ENCODE measurements around the gene PRDM15.

PRDM15 gene

DNA sequence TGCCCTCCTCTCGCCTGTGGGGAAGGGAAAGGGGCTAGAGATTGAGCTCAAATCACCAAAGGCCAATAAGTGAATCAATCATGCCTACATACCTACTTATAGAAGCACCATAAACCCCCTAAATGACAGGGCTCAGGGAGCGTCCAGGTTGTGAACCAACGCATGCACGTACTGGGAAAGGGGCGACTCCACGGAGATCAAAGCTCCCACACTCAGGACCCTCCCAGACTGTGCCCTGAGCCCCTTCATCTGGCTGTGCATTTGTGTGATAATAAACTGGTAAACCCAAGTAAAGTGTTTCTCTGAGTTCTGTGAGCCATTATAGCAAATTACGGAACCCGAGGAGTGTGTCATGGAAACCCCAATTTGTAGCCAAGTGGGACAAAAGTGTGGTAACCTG, 23.8 kb upstream of the PRDM15 start:
- Histone ChIP-seq H3K9ac (ENCODE audit: low read length) (no peak overlapping the region), H3K4me1 (ENCODE audit: control insufficient read depth, low read depth, low read length) (peaks cover 6% of the 10 kb centered on the region), H3K27ac (ENCODE audit: low read length) (no peak overlapping the region), H3K4me3 (ENCODE audit: low read length) (no peak overlapping the region), H3K36me3 (ENCODE audit: control insufficient read depth, low read depth, low read length) (no peaks in the 10 kb centered on the region), H3K27me3 (ENCODE audit: control insufficient read depth, insufficient read depth, low read length) (no peaks in the 10 kb centered on the region), H3K9me3 (ENCODE audit: control insufficient read depth, low read depth, low read length) (no peaks in the 10 kb centered on the region)

DNA sequence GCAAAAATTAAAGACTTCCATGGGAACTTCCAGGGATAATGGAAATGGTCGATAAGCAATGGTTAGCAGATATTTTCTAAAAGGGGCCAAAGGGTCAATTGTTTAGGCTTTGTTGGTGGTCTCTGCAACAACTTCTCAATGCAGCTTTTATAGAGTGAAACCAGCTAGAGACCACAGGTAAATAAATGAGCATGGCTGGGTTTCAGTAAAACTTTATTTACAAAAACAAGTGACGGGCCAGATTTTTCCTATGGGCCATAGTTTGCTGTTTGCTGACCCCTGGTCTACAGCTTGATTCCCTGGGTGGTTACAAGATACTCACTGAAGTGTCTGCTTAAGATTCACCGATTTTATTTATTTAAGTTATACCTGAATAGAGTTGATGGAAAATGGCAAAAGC, 22.6 kb upstream of the PRDM15 start:
- Histone ChIP-seq H3K27ac (ENCODE audit: low read length) (no peak overlapping the region), H3K36me3 (ENCODE audit: control insufficient read depth, low read depth, low read length) (no peaks in the 10 kb centered on the region), H3K9ac (ENCODE audit: low read length) (no peak overlapping the region), H3K4me1 (ENCODE audit: control insufficient read depth, low read depth, low read length) (peaks cover 16% of the 10 kb centered on the region), H3K27me3 (ENCODE audit: control insufficient read depth, insufficient read depth, low read length) (no peaks in the 10 kb centered on the region), H3K9me3 (ENCODE audit: control insufficient read depth, low read depth, low read length) (no peaks in the 10 kb centered on the region), H3K4me3 (ENCODE audit: low read length) (no peak overlapping the region)

DNA sequence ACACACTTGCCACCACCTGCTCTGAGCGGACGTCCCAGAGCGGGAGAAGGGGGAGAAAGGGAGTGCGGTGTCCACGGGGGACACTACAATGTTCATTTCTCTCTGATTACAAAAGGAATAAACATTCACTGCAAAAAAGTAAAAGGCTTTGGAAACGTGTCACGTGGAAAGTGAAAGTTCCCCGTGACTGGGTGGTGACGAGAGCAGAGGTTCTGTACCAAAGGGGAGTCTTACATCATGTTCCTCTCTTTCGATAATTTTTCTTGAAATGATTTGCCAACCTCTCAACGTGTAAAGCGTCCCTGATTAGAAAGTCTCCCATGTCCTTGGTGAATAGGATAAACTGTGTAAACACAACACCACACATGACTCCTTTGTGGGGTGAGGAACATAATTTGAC, 22.0 kb upstream of the PRDM15 start:
- H3K4me1 ChIP-seq (ENCODE audit: control insufficient read depth, low read depth, low read length) = peaks cover 23% of the 10 kb centered on the region
- H3K36me3 ChIP-seq (ENCODE audit: control insufficient read depth, low read depth, low read length) = no peaks in the 10 kb centered on the region
- H3K9me3 ChIP-seq (ENCODE audit: control insufficient read depth, low read depth, low read length) = no peaks in the 10 kb centered on the region
- no peaks in the 10 kb centered on the region for H3K27me3 ChIP-seq (ENCODE audit: control insufficient read depth, insufficient read depth, low read length)
- H3K27ac ChIP-seq (ENCODE audit: low read length) = no peak overlapping the region
- no peak overlapping the region for H3K4me3 ChIP-seq (ENCODE audit: low read length)
- H3K9ac ChIP-seq (ENCODE audit: low read length) = no peak overlapping the region

DNA sequence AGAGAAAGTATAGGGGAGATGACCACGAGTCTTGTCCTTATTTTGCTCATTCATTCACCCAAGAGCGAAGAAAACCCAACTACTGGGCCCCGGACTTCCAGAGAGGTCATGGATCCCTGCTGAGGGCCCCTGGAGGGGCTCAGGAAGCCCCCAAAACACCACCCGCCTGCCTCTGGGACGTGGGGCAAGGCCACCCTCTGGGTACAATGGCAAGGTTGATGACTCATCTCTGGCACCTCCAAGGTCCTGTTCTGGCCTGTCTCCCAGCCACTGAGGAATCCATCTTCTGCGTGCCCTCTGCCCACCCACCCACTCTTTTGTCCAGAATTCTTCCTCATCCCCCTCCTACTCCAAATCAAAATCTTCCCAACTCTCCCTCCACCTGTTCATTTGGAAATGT, 21.3 kb upstream of the PRDM15 start:
- Histone ChIP-seq H3K27me3 (ENCODE audit: control insufficient read depth, insufficient read depth, low read length) (no peaks in the 10 kb centered on the region), H3K4me1 (ENCODE audit: control insufficient read depth, low read depth, low read length) (peaks cover 26% of the 10 kb centered on the region), H3K27ac (ENCODE audit: low read length) (no peak overlapping the region), H3K36me3 (ENCODE audit: control insufficient read depth, low read depth, low read length) (no peaks in the 10 kb centered on the region), H3K9me3 (ENCODE audit: control insufficient read depth, low read depth, low read length) (no peaks in the 10 kb centered on the region), H3K4me3 (ENCODE audit: low read length) (no peak overlapping the region), H3K9ac (ENCODE audit: low read length) (no peak overlapping the region)

DNA sequence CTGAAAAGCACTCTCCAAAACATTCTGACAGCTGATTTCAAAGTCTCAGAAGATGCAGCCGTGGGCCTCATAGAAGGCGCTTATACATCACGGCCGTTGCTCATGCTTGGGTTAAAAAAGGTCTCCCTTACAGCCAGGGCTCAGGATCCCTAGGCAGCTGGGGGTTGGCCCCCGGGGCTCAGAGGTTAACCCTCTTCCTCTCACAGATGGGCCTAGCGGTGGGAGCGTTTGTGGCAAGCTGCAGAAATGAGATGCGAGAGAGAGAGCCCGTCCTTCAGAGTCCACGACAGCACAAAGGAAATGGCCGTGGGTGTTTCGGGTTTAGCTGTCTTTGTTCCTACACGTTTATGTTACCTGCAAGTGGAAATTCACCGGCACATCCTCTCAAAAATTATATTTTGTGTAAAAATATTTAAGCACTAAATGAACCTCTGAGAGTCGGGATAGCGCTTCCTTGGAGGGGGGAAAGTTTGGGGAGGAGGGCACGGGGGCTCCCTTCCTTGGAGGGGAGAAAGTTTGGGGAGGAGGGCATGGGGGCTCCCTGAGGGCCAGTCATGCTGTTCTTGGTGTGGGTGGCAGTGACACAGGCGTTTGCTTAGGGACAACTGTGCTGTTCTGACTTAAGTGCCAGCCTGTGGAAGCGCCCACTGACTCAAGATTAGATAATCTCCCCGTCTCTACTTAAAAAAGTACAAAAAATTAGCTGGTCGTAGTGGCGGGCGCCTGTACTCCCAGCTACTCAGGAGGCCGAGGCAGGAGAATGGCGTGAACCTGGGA, 20.5 kb upstream of the PRDM15 start:
- Histone ChIP-seq H3K4me3 (ENCODE audit: low read length) (no peak overlapping the region), H3K36me3 (ENCODE audit: control insufficient read depth, low read depth, low read length) (no peaks in the 10 kb centered on the region), H3K27ac (ENCODE audit: low read length) (no peak overlapping the region), H3K4me1 (ENCODE audit: control insufficient read depth, low read depth, low read length) (peaks cover 26% of the 10 kb centered on the region), H3K27me3 (ENCODE audit: control insufficient read depth, insufficient read depth, low read length) (no peaks in the 10 kb centered on the region), H3K9me3 (ENCODE audit: control insufficient read depth, low read depth, low read length) (no peaks in the 10 kb centered on the region), H3K9ac (ENCODE audit: low read length) (no peak overlapping the region)

DNA sequence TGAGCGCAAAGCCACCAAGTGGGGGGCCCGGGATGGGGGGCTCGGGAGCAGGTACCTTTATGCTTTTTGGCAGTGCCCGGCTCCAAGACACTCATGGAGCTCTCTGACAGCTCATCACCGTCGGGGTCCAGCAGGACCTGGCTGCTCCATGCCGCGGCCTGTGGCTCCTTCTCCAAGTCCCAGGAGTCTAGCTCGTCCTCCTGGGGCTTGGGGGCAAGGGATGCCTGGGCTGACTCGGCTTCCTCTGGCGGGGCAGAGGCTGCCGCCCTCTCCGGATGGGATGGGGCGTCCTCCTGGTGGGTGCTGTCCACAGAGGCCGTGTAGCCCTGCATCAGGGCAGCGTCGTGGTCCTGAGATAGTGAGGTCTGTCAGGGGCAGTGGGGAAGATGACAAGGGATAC, 19.9 kb upstream of the PRDM15 start:
- Histone ChIP-seq H3K9ac (ENCODE audit: low read length) (no peak overlapping the region), H3K27me3 (ENCODE audit: control insufficient read depth, insufficient read depth, low read length) (no peaks in the 10 kb centered on the region), H3K4me3 (ENCODE audit: low read length) (no peak overlapping the region), H3K4me1 (ENCODE audit: control insufficient read depth, low read depth, low read length) (peaks cover 26% of the 10 kb centered on the region), H3K27ac (ENCODE audit: low read length) (no peak overlapping the region), H3K9me3 (ENCODE audit: control insufficient read depth, low read depth, low read length) (no peaks in the 10 kb centered on the region), H3K36me3 (ENCODE audit: control insufficient read depth, low read depth, low read length) (no peaks in the 10 kb centered on the region)

DNA sequence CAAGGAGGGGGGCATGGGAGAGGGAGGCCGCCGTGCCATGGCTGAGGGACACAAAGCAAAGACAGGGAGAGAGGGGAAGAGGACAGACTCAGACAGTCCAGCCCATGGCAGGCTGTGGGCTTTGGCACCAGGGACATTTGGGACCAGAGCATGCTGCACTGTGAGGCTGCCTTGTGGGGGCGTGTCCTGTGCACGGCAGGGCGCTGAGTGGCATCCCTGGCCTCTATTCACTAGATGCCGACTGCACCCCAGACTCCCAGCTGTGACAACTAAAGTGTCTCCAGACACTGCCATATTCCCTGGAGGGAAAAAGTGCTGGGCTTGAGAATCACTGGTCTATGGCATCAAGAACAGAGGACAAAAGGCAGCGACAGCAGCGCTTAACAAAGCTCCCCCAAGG, 18.6 kb upstream of the PRDM15 start:
- H3K4me1 ChIP-seq (ENCODE audit: control insufficient read depth, low read depth, low read length) = peaks cover 26% of the 10 kb centered on the region
- H3K27me3 ChIP-seq (ENCODE audit: control insufficient read depth, insufficient read depth, low read length) = no peaks in the 10 kb centered on the region
- H3K27ac ChIP-seq (ENCODE audit: low read length) = no peak overlapping the region
- no peak overlapping the region for H3K4me3 ChIP-seq (ENCODE audit: low read length)
- H3K9me3 ChIP-seq (ENCODE audit: control insufficient read depth, low read depth, low read length) = no peaks in the 10 kb centered on the region
- no peaks in the 10 kb centered on the region for H3K36me3 ChIP-seq (ENCODE audit: control insufficient read depth, low read depth, low read length)
- H3K9ac ChIP-seq (ENCODE audit: low read length) = no peak overlapping the region

DNA sequence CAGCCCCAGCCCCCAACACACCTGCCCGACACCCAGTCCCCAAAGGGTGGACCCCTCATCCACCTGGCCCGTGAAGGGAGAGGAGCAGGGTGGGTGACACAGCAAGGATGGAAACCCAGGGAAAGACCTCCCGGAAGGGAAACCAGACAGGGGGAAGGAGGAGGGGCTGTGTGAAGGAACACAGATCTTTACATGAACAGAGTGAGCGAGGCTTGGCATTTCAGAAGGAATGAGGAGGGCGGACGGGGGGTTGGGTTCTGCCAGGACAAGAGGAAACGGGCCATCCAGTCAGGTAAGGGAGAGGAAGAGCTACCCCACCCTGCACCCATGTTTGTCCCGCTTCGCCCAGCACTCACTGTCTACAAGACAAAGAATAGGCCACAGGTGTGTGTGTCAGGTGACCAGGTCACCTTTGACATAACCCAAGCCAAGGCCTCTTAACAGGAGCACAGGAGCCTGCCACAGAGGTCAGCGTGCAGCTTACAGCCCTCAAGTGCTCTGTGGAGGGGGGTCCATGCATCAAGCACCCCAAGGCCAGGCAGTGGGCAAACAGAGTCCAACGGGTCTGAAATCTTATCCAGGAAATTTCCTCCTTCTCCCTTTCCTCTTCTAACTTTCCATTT, 18.0 kb upstream of the PRDM15 start:
- H3K9ac ChIP-seq (ENCODE audit: low read length) = no peak overlapping the region
- H3K27ac ChIP-seq (ENCODE audit: low read length) = no peak overlapping the region
- H3K9me3 ChIP-seq (ENCODE audit: control insufficient read depth, low read depth, low read length) = no peaks in the 10 kb centered on the region
- no peaks in the 10 kb centered on the region for H3K27me3 ChIP-seq (ENCODE audit: control insufficient read depth, insufficient read depth, low read length)
- no peak overlapping the region for H3K4me3 ChIP-seq (ENCODE audit: low read length)
- peaks cover 26% of the 10 kb centered on the region for H3K4me1 ChIP-seq (ENCODE audit: control insufficient read depth, low read depth, low read length)
- H3K36me3 ChIP-seq (ENCODE audit: control insufficient read depth, low read depth, low read length) = no peaks in the 10 kb centered on the region

DNA sequence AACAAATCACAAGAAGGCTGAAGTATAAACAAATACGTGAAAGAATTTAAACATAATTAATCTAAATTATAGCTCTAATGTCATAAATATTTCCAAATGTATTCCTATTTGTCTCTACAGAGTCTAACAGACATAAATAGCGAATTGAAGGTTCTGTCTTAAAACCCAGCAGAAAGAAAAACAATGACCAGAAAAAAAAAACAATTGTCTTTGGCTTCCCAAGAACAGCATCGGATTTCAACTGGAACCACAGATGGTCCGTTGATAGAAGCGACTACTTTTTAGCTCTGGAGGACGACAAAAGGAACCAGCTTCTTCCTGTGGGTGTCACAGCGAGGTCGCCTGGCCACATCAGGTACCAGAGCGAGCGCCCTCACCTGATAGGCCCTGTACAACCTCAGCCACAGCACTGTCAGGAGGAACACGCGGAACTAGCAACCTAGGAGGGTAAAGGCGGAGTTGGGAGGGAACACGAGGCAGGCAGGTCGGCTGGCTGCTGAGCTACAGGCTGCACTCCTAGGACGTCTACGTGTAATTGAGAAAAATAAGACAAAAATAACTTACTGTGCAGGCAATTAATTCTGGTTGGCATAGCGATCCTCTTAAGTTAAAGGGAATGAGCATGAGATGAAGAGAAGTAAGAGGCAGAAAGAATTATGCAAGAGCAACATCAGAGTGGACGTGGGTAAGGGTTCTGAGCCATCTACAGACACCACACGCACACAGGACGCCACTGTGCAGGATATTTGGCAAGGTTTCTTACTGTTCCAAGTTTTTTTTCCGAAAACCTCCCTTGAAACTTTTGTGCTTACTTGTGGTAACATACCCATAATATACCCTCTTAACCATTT, 16.7 kb upstream of the PRDM15 start:
- Histone ChIP-seq H3K4me1 (ENCODE audit: control insufficient read depth, low read depth, low read length) (peaks cover 26% of the 10 kb centered on the region), H3K4me3 (ENCODE audit: low read length) (no peak overlapping the region), H3K27me3 (ENCODE audit: control insufficient read depth, insufficient read depth, low read length) (no peaks in the 10 kb centered on the region), H3K9ac (ENCODE audit: low read length) (no peak overlapping the region), H3K9me3 (ENCODE audit: control insufficient read depth, low read depth, low read length) (no peaks in the 10 kb centered on the region), H3K36me3 (ENCODE audit: control insufficient read depth, low read depth, low read length) (no peaks in the 10 kb centered on the region), H3K27ac (ENCODE audit: low read length) (no peak overlapping the region)

DNA sequence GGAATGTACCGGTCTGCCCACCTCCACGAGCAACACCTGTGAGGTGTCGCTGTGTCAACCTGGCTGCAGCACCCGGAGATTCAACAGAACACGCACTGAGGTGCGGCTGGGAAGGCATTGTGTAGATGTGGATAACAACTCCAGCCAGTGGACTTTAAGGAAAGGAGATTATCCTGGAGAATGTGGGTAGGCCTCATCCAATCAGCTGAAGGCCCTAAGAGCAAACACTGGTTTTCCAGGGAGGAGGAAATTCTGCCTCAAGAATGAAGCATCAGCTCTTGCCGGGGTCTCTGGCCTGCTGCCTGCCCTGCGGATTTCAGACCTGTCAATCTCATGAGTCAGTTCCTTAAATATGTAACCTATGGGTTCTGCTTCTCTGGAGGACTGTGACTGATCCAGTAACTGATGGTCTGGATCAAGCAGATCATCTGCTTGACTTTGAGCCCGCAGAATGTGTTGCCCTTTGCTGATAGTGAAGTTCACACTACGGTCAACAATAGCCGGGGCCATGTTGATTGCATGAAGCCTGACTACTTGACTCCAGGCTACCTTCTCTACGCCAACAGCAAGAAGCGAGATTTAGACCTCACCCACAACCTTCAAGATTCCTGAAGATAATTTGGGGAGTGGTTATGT, 15.9 kb upstream of the PRDM15 start:
- Histone ChIP-seq H3K9me3 (ENCODE audit: control insufficient read depth, low read depth, low read length) (no peaks in the 10 kb centered on the region), H3K27me3 (ENCODE audit: control insufficient read depth, insufficient read depth, low read length) (no peaks in the 10 kb centered on the region), H3K9ac (ENCODE audit: low read length) (no peak overlapping the region), H3K27ac (ENCODE audit: low read length) (no peak overlapping the region), H3K36me3 (ENCODE audit: control insufficient read depth, low read depth, low read length) (no peaks in the 10 kb centered on the region), H3K4me3 (ENCODE audit: low read length) (no peak overlapping the region), H3K4me1 (ENCODE audit: control insufficient read depth, low read depth, low read length) (peaks cover 26% of the 10 kb centered on the region)

DNA sequence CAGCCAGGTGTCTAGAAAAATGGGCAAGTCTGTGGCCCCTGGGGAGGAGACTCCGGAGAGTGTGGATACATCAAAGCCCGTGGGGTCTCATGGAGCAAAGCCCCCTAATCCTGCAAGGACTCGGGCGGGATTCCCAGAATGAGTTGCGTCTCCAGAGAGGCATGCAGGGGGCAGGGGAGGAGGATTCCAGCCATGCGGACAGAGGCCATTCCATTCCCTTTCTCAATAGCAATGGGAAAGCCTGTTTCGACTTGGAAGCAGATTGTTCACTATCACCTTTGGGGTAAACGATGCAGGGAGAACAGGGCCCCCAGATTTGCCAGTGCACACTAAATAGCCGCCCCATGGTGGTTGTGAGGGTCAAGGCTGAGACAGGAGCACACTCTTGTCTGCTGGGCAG, 15.4 kb upstream of the PRDM15 start:
- Histone ChIP-seq H3K36me3 (ENCODE audit: control insufficient read depth, low read depth, low read length) (no peaks in the 10 kb centered on the region), H3K9me3 (ENCODE audit: control insufficient read depth, low read depth, low read length) (no peaks in the 10 kb centered on the region), H3K4me3 (ENCODE audit: low read length) (no peak overlapping the region), H3K27me3 (ENCODE audit: control insufficient read depth, insufficient read depth, low read length) (no peaks in the 10 kb centered on the region), H3K4me1 (ENCODE audit: control insufficient read depth, low read depth, low read length) (peaks cover 26% of the 10 kb centered on the region), H3K27ac (ENCODE audit: low read length) (no peak overlapping the region), H3K9ac (ENCODE audit: low read length) (no peak overlapping the region)
